Smooth muscle cell of the brain vasculature (primary cell): Measurements from ENCODE around the gene SYTL3.

Experiments
- DNase-seq: peaks from one replicate; pipeline ENCODE4 v3.0.0-alpha.2; 2012; ENCODE audit warnings: low read depth, low spot score

Gene SYTL3

DNA sequence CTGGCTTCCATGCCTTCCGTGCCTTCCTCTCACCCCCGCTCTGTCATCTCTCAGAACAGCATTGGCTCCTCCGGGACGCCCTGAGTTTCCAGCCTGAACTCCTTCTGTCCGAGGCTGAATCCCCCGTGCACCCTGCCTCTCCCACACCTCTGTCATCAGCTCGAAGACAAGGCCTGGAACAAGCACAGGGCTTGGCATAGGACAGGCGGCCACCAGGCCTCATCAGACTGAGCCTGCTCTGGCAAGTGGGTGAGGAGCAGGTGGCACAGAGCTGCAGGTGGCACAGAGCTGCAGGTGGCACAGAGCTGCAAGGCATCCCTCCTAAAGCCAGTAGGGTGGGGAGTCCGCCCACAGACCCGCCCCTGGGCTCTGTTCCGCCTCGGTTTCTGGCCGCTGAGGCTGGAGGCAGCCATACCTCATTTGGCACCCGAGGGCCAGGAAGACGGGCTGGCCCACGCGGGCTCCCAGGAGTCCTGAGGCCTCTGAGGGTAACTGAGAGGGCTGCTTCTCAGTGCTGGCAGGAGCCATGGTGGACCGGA lies 109.2 kb downstream of the SYTL3 start:
- DNase-seq: no peak

DNA sequence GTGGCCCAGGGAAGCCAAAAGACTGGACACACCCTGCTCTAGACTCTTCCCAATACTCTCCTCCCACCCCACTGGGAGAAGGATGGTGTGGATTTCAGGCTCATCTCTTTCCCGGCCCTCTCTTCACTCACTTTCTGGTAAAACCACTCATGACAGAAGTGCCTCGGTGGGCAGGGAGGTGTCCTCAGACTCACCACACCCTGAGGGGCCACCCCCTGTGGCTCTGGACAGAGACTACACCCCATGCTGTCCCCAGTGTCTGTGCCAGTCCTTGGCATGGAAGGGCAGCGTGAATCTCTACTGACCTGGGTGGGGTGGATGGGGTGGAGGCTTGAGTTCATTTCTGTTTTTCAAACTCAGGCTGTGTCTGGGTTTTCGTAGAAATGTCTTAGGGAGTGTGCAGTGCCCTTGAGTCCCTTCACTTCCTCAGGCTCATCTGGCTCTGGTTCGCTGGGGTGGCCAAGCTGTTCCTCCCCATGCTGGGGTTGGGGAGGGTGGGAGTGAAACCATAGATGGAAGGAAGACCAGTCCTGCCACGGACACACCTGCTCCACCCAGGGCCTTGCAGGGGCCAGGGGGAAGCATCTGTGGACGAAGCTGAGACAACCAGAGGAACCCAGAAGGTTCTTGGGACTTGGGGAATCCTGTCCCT lies 110.2 kb downstream of the SYTL3 start:
- no peak for DNase-seq

DNA sequence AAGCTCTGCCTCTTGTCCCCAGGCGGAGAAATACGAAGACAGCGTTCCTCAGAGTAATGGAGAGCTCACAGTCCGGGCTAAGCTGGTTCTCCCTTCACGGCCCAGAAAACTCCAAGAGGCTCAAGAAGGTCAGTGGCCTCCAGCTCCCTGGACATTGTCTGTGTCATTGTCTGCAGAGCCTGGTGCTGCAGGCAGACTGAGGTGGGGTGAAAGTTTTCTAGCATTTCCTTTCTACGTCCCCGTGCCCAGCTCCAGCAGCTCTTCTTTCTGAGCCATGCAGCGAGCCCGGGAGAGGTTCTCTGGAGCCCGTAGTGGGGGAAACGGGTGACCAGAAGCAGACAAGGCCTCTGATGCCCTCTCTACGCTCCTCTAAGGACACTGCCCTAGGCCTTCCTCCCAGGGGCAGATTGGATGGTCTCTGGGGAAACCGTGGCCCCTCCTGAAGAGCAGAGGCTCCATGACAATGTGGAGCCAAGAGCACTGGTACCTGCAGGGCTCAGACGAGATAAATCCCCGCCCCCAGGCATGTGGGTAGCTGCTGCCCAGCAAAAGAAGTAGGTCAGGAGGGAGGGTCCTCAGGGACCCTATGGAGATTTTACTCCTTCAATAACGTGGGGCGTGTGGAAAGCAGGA lies 110.9 kb downstream of the SYTL3 start:
- no peak for DNase-seq

DNA sequence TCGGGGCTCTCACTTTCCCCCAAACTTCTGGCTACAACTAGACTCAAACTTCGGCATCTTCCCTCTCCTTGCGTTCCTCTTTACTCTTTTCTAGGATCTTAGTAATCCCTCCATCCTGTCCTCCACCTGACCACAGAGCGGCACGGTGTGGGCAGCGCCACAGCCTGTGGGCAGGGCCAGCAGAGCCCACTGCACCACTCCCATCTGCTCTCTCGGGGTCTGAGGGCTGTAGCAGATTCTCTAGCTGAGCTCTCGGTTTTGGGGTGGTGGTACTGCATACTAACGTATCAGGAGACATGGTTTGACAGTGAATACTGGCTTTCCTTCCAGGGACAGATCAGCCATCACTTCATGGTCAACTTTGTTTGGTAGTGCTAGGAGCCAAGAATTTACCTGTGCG lies 111.9 kb downstream of the SYTL3 start:
- no peak for DNase-seq

DNA sequence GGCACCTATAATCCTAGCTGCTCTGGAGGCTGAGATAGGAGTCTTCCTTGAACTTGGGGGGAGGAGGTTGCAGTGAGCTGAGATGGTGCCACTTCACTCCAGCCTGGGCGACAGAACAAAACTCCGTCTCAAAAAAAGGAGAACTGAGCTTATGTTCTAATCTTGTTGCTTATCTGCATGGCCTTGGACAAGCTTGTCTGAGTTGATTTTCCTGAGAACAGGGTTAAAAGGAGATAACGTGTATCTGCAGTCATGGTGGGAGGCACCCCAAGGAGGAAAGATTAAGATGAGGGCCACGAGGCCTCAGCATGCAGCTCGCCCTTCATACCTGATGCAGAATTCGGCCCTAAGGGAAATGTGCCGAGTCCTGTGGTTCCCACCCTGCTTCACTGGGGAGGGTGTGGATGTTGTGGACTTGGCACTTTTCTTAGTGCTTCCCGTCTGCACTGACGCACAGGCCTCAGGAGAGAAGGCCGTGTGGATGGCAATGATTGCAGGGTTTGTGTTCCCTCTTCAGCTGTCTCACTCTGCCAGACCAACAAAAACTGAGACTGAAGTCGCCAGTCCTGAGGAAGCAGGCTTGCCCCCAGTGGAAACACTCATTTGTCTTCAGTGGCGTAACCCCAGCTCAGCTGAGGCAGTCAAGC lies 113.1 kb downstream of the SYTL3 start:
- no peak for DNase-seq

DNA sequence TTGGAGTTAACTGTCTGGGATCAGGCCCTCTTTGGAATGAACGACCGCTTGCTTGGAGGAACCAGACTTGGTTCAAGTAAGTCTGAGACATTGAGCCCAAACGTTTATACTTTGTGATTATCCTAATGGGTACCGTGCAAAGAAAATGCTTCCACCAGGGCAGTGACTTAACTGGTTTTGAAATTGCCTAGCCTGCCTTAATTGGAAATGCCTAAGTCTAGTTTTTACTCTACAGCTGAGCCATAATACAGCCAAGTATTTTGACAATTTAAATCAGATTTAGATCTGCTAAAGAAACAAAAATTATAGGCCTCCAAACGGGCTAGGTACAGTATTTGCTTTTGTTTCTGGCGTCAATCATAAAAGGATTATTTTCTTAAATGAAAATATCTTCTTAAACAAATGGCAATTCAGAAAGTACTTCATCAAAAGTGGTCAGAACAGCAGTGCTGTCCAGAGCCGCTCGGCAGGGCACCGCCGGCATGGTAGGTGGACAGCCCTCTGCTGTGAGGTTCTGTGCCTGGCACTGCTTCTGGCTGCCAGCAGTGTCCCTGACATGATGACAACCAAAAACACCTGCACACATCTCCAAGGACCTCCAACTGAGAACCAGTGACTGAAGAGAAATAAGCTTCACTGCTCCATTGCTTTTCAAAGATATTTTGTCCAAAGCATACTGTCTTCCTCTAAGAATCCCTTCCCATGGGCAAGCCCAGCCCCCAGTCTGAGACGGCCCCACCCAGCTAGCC lies 113.8 kb downstream of the SYTL3 start:
- no peak for DNase-seq

DNA sequence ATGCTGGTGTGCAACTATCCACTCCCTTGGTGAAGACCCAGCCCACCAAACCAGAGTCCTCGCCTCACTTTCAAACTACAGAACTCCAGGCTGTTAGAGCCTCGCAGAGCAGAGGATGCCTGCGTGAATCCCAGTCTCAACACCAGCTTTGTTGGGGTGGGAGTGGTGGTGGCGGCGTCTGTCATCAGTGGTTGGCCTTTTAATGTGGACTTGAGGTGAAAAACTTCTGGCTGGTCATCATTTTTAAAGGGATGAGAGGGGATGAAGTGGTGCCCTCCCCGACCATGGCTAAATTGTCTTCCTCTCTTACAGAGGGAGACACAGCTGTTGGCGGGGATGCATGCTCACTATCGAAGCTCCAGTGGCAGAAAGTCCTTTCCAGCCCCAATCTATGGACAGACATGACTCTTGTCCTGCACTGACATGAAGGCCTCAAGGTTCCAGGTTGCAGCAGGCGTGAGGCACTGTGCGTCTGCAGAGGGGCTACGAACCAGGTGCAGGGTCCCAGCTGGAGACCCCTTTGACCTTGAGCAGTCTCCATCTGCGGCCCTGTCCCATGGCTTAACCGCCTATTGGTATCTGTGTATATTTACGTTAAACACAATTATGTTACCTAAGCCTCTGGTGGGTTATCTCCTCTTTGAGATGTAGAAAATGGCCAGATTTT lies 114.5 kb downstream of the SYTL3 start:
- no peak for DNase-seq

DNA sequence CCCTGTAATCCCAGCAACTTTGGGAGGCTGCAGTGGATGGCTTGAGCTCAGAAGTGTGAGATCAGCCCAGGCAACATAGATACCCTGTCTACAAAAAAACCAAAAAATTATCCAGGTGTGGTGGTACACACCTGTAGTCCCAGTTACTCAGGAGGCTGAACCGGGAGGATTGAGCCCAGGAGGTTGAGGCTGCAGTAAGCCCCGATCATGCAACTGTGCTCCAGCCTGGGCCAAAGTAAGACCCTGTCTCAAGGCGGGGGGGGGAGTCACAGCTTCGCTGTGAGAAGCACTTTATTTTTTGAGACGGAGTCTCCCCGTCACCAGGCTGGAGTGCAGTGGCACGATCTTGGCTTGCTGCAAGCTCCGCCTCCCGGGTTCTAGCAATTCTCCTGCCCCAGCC lies 115.1 kb downstream of the SYTL3 start:
- no peak for DNase-seq

DNA sequence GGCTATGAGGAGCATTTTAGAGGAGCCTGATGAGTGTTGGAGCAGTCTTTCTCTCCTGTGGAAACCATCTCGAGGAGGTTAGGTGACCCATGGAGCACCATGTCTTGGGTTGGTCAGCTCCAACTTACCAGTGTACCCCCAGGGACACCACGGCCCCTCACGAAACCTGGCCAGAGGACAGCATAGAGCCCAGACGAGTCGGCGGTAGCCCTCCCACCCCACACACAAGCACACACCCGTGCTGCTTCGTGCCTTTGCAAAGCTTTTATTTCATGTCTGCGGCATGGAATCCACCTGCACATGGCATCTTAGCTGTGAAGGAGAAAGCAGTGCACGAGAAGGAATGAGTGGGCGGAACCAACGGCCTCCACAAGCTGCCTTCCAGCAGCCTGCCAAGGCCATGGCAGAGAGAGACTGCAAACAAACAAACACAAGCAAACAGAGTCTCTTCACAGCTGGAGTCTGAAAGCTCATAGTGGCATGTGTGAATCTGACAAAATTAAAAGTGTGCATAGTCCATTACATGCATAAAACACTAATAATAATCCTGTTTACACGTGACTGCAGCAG lies 115.7 kb downstream of the SYTL3 start:
- no peak for DNase-seq

DNA sequence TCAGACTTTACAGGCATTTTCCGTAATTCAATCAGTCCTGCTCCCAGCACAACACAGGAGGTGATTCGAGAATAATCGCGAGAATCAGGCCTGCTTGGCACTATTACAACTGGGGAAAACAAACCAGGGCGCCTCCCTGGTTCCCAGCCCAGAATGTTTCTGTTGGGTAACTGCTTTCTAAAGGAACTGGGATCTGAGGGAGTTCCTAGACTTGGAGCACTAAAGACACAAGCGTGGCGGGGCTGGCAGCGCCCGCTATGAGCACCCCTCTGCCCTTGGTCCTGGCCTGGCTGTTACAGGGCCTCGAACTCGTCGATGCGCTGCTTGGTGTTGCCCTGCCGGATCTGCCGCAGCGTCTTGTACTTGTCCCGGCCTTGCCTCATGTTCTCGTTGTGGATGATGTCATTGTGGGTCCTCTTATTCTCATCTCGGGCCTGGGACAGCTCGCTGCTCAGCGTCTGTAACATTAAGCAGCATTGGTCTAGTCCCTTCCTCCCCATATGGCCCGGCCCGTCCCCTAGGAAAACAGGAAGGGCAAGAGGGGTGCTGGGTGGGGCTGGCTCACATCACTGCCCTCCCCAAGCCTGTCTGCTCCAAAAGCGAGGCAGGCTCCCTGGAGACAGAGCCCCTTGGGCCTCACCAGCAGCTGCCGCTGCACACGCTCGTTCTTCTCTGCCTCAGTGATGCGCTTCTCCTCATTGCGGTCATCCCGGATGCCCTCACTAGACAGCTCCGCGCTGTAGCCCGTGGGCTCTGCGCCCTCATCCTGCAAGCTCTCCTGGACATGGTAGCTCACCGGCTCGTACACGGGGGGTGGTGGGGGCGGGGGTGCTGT lies 117.0 kb downstream of the SYTL3 start:
- DNase-seq: no peak

DNA sequence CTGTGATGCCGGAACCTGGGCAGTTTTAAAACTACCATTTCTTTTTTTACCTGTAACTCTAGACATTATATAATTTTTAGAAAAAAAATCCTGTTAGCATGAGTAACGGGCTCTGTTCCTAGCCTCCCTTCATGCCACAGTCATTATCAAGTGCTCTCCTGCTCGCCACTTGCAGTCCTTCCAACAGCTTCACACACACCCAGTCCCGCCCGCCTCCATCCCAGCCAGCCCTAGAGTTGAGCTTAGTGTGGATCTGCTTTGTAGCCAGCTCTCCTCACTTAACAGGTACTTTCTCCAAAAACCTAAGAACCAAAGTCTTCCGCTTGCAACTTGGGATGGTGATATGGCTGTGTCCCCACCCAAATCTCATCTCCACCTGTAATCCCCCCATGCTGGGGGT lies 117.9 kb downstream of the SYTL3 start:
- DNase-seq: no peak

DNA sequence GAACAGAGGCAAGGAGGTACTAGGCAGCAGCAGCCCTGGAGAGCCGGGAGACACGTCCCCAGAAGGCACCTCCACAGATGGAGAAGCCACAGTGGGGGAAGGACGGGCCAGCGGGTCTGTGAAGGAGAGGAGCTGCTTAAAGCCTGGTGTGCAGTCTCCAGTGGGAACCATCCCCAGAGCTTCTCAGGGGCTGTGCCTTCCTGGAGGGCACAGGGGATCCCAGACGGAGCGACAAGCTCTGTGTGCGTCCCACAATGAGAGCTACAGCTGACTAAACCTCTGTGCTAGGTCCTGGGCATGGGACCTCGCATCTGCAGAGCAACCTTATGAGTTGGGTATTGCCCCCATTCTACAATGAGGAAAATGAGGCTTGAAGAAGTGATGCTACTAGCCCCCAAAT lies 118.6 kb downstream of the SYTL3 start:
- DNase-seq: no peak

DNA sequence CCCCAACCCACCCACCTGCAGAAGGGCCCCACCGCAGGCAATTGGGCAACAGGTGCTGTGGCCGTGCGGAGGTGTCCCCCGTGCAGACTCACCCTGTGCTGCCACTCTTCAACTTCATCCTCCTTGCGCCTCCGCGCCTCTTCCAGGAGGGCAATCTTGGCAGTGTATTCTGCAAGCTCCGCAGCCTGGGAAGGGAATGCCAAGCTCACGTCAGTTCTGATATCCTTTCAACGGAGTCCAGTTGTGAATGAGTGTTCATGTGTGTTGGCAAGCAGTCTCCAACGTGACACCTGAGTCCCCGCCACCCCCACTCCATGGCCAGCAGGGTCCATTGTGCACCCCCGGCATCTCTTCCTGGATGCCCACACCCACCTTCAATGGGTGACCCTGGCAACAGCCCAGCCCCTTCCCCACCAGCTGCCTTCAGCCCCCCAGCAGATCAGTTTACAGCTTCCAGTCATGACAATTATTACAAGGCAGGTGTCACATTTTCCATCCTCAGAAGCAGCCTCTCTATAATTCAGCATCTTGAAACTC lies 119.4 kb downstream of the SYTL3 start:
- DNase-seq: no peak

DNA sequence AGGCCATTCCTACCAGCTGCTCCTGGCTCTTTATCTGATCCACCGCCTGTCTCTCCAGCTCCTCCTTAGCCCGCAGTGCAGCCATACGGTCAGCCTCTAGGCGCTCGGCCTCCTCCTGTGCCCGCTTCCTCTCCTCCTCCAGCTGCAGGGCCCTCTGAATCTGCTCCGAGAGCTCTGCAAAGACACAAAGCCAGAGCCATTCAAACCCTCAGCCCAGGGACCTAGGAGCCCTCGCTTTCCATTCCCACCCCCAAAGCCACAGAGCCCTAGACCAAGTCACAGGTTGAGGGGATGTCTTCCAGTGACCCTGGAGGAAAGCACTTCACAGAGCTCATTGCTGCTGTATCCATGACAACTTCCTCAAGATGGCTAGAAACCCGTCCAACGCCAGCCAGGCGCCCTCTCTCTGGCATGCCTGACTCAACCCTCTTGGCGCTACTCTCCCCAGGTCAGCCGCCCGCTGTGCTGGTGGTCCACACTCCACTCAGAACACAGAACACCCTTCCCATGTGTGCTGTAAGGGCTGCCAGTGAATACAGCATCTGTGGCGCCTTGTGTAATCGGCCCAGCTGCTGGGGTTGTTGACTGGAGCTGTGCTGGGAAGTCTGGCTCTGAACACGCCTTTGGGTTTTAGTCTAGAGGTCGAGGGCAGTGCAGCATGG lies 120.0 kb downstream of the SYTL3 start:
- DNase-seq: peak; percentile 58

DNA sequence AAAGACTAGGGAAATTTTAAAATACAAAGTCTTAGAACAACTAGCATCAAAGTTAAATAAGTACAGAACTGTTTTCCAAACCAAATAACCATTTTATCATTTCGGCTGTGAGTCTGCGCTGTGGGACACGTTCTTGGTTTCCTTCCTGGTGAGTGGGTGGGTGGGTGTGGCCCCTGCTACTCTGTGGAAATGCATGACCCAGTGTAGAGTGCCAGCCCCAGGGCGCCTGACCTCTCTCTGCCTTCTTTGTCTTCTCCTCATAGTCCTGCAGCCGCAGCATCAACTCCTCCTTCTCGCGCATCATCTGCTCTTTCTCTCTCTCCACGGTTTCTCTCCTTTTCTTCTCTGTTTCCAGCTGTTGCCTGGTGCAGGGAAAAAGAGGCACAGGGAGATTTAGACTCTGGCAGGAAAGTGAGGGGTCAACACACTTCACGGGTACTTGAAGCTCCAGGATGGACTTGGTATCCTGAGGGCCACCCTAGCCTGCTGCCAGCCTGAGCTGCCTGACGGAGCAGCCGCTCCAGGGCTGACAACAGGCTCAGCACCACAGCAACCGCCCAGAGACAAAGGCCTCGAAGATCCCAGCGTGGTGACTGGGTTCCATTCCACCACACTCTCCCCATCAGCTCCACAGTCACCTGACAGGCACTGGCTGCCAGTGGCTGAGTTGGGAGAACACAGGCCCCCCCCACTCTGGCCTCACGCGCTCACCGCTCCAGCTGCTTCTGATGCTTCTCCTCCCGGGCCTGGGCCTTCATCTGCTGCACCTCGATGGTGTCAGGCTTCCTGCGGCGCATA lies 120.9 kb downstream of the SYTL3 start:
- no peak for DNase-seq

DNA sequence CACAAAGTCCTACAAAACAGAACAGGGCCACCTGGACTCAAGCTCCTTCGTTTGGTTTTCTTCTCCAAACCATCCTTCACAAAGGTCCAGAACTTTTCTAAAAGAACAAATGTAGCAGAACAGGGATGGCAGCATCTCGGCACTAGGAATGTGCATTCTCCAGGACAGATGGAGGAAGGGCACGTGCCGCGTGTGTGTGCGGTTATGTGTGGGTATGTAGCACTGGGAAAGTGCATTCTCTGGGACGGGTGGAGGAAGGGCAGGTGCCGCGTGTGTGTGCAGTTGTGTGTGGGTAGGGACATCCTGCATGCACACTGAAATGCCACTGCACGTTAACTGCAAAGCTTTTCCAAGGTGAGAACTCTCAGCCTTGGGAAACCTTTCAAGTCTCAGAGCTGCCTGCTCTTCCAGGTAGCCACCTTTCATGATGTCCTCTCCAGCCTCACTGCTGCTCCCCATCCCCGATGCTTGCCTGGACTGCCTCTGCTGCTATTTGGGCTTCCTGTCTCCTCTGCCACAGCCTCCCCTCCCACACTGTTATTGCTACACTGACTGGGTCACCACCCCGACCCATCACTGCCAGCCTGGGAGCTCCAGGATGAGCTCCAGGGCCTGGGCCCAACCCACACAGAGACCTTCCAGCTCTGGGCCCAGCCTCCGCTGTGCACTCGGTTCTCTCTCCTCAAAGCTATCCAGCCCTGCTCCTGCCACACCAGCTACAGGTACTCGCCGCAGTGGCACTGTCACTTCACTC lies 121.7 kb downstream of the SYTL3 start:
- DNase-seq: no peak

DNA sequence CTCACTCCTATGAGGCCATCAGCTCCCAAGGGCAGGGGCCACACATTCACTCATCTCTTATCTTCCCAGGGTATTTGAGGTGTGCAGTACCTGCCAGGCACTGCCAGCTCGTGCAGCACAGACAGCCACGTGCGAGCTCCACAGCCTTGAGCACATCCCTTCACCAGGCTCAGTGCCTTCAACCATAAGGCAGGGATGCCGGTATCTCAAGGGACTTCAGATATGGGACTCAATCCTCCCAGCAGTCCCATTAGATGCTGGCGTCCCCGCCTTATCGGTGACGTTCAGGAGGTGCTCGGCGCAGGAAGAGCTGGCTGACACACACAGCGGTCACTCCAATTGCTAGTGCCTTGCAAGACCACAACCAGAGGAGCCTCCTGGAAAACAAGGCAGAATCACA lies 122.3 kb downstream of the SYTL3 start:
- DNase-seq: no peak

DNA sequence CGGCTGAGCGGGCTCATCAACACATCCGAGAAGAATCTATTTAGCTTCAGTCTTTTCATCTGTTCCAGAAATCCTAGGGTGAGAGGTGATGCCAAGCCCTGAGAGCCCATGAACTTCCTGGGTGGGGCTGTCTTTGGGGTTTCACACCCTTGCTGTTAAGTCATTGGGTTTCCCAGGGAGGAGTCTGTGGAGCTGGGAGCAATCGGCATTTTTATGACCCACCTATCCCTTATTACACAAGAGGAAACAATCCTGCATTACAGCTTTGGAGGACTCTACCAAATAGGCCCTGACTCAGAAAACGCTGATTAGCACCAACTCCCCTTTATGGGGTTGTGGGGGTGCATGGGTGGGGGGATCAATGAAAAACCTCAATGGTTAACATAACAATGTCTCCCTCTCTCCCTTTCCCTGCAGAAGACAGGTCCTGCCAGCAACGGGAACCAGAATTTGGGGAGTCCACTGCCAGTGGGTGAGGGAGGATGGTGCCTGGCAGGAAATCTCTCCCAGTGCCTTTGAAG lies 123.1 kb downstream of the SYTL3 start:
- no peak for DNase-seq
